Psoas muscle (tissue), 8 donors: Measurements from ENCODE around the gene UBE2I. TPM values are rescaled to one million over a fixed set of nuclear protein-coding genes. Genes with fewer than 3 reads are reported as not detected.

Experiments
- ATAC-seq, 4 donors: fragments of 200-7000 bp; cut with Tn5 transposase; one replicate each; pipeline ENCODE4 v1.9.1; 2020; ENCODE audit warnings: moderate library complexity in 3 of 4, mild to moderate bottlenecking in 2 of 4
- DNase-seq, 2 donors: peaks; one replicate each; pipeline ENCODE4 v3.0.0-alpha.2; 2020
- H3K27ac ChIP-seq: fragments of 200-600 bp; one replicate; pipeline ENCODE4 v1.8.0; 2022
- H3K27me3 ChIP-seq, 3 donors: fragments of 200-600 bp in 1 of 3; one replicate each; pipeline versions ENCODE4 v1.6.1 to v1.8.0; 2013 to 2022; ENCODE audit warnings: low read length in 2 of 3, mild to moderate bottlenecking in 2 of 3, moderate library complexity in 1 of 3; ENCODE audit not compliant: insufficient read depth in 3 of 3
- H3K36me3 ChIP-seq, 2 donors: fragments of 200-600 bp in 1 of 2; one replicate each; pipeline versions ENCODE4 v1.6.1 to v1.8.0; 2013 to 2022; ENCODE audit warnings: low read depth in 1 of 2, mild to moderate bottlenecking in 1 of 2, moderate library complexity in 1 of 2; ENCODE audit not compliant: insufficient read depth in 1 of 2
- H3K4me1 ChIP-seq: fragments of 200-600 bp; one replicate; pipeline ENCODE4 v1.8.0; 2022
- H3K4me3 ChIP-seq: fragments of 200-600 bp; one replicate; pipeline ENCODE4 v1.8.0; 2022; ENCODE audit warnings: mild to moderate bottlenecking
- H3K9me3 ChIP-seq: fragments of 200-600 bp; one replicate; pipeline ENCODE4 v1.8.0; 2022
- WGBS, 3 donors: extraction: QIAGEN DNeasy Blood & Tissue Kit; methylation state at CpG; one replicate each; pipeline versions ENCODE4 v1.1.6 to v1.1.7; 2013; 5-methylcytosine and 5-hydroxymethylcytosine counted together
- intact Hi-C, 2 donors: fragments of 100-400 bp; cut with DNase I; formaldehyde crosslinking; loops; one replicate each; pipeline versions ENCODE4 v1.11.0 to v1.14.2; 2022
- polyA plus RNA-seq, 3 donors: library from polyadenylated mRNA; stranded (reverse); fragments of 200-250 nt; gene quantifications; one replicate each; pipeline ENCODE4 v1.2.3, GENCODE V29; 2013
- total RNA-seq, 4 donors: library from RNA; stranded (reverse); fragmentation: NEBNext Ultra II Directional in 2 of 4; extraction: Animal tissue kit (Norgen Biotek cat#: 25700) in 2 of 4; gene quantifications; one replicate each; pipeline versions ENCODE4 v1.2.1 to v1.2.4, GENCODE V29; 2021 to 2023
- TF ChIP-seq, protein P1 (sequence below): fragments of 200-600 bp; IDR thresholded peaks from one replicate; pipeline ENCODE4 v1.8.0; 2022; ENCODE audit warnings: antibody characterized with exemption
- donor health status: healthy with polysubstance abuse.
- donor health status: DM: no; HTN: no; CAD: no; lungs with moderate emphysema.
- donor health status: Bipolar disorder and iron deficiency.
- donor health status: healthy.
- donor health status: DM: yes; HTN: yes; CAD: no.
- donor health status: DM: no; HTN: no; CAD: no.
- donor health status: DM: no; HTN: no; CAD: no.
- donor health status: DM: yes; HTN: yes; CAD: no.

UBE2I gene
- total and polyA plus RNA-seq, 7 donors = 46.2 to 101 (median 55.6) TPM

DNA sequence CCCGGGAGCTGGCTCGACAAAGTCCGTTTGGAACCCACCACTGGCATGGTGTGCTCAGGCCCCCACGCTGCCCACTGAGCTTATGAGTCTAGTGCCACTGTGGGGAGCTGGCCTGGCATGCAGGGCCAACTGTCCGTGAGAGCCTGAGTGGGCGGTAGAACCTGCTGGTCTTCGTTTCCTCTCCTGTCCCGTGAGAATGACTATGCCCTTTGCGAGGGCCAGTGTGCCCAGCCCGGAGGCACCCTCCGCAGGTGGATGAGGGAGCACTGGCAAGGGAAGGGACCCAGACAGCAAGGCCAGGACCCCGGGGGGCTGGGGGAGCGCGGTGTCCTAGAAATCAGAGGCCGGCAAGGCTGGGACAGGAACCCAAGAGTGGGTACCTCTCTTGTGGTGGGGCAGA lies 27.2 kb downstream of the UBE2I start:
- intact Hi-C loops = no loop called here
- TF ChIP-seq, protein P1, sequence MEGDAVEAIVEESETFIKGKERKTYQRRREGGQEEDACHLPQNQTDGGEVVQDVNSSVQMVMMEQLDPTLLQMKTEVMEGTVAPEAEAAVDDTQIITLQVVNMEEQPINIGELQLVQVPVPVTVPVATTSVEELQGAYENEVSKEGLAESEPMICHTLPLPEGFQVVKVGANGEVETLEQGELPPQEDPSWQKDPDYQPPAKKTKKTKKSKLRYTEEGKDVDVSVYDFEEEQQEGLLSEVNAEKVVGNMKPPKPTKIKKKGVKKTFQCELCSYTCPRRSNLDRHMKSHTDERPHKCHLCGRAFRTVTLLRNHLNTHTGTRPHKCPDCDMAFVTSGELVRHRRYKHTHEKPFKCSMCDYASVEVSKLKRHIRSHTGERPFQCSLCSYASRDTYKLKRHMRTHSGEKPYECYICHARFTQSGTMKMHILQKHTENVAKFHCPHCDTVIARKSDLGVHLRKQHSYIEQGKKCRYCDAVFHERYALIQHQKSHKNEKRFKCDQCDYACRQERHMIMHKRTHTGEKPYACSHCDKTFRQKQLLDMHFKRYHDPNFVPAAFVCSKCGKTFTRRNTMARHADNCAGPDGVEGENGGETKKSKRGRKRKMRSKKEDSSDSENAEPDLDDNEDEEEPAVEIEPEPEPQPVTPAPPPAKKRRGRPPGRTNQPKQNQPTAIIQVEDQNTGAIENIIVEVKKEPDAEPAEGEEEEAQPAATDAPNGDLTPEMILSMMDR = no peak
- no peaks in the 10 kb centered on the region for H3K36me3 ChIP-seq
- H3K4me1 ChIP-seq = no peaks in the 10 kb centered on the region
- DNase-seq = no peak
- H3K4me3 ChIP-seq = no peak overlapping the region
- WGBS, 3 donors = 56 to 70% (median 58%) methylated on average over 15 of the region's 15 CpGs
- no peak for ATAC-seq
- H3K9me3 ChIP-seq = no peaks in the 10 kb centered on the region
- H3K27ac ChIP-seq = no peak overlapping the region
- H3K27me3 ChIP-seq = peaks cover 0 to 30% (median 18%) of the 10 kb centered on the region in 3 donors

DNA sequence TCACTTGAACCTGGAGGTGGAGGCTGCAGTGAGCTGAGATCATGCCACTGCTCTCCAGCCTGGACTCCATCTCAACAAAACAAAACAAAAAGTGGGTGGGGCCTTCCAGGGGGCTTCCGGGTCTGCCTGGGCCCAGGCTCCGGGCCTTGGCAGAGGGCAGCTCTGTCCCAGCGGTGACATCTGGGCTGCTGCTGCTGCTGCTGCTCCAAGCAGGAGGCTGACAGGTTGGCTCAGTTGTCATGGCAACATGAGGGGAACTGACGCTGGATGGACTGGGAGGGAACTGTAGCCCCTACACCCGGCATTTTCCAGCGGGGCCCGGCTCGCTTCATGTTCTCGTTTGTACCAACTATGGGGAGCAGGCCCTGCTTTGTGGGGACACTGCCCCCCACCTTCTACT lies 28.1 kb downstream of the UBE2I start:
- H3K4me3 ChIP-seq = no peak overlapping the region
- no peak overlapping the region for H3K27ac ChIP-seq
- H3K9me3 ChIP-seq = no peaks in the 10 kb centered on the region
- DNase-seq (no peak), ATAC-seq (no peak)
- no peaks in the 10 kb centered on the region for H3K36me3 ChIP-seq
- intact Hi-C loops = no loop called here
- H3K4me1 ChIP-seq = no peaks in the 10 kb centered on the region
- 19 to 28% (median 26%) methylated on average over 9 of the region's 9 CpGs for WGBS, 3 donors
- TF ChIP-seq, protein P1 = no peak
- H3K27me3 ChIP-seq = peaks cover 0 to 26% (median 18%) of the 10 kb centered on the region in 3 donors

DNA sequence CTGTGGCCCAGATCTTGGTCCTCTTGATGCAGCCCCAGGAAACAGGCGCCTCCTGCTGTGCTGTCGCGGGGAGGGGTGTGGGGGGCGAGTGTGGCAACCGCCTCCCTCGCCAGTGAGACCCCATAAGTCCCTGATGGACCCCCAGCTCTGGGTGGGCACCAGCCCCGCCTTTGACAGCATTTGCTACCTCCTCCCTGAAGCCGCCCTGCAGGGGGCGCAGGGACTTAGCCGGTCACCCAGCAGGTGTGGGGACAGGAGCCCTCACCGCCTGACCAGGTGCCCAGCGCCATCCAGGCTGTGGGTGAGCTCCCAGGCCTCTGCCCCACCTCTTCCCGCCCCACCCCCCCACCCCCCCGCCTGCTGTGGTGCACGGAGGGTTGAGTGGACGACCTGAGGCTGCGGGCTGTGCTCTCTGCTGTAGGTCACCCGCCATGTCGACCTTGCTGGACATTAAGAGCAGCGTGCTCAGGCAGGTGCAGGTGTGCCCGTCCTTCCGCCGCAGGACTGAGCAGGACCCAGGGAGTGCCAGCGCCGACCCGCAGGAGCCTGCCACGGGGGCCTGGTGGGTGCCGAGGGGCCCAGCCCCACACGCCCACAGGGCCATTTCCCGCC lies 28.8 kb downstream of the UBE2I start:
- Histone ChIP-seq H3K4me3 (no peak overlapping the region), H3K27ac (no peak overlapping the region), H3K27me3 (peaks cover 0 to 19% (median 14%) of the 10 kb centered on the region in 3 donors), H3K36me3 (no peaks in the 10 kb centered on the region), H3K4me1 (peaks cover under 1% of the 10 kb centered on the region), H3K9me3 (no peaks in the 10 kb centered on the region)
- intact Hi-C loops = no loop called here
- DNase-seq = no peak
- no peak for ATAC-seq
- TF ChIP-seq, protein P1 = peak; percentile 28
- 52 to 64% (median 53%) methylated on average over 24 to 30 of the region's 30 CpGs for WGBS, 3 donors

DNA sequence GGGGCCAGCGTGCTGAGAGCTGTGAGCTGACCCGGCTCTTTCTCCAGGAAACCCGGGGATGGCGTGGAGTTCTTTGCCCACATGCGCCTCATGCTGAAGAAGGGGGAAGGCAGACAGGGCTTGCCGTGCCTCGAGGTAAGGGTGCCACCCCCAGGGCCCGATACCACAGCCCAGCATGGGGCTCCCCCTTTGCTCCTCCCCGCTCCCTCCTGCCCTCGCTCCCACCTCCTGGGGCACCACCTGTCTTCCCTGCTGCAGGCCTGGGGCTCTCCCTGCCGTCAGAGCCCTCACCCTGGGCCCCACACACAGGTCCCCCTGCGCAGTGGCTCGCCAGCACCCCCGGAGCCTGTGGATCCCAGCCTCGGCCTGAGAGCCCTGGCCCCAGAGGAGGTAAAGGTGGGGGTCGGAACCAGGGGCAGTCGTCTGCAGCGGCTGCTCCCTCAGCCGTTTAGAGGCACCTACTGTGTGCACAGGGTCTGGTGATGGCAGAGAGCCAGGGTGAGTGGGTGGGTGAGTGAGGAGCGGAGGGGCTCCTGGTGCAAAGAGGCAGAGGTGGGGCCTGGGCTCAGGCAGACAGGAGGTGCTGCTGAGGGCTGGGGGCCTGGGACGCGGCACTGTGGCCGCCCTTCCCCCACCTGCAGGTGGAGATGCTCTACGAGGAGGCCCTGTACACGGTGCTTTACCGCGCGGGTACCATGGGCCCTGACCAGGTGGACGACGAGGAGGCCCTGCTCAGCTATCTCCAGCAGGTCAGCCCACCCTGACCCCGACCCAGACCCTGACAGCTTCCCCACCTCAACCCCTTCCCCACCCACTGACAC lies 29.6 kb downstream of the UBE2I start:
- TF ChIP-seq, protein P1 = no peak
- H3K27ac ChIP-seq = no peak overlapping the region
- ATAC-seq (no peak), DNase-seq (no peak)
- intact Hi-C loops = no loop called here
- no peaks in the 10 kb centered on the region for H3K36me3 ChIP-seq
- H3K4me1 ChIP-seq = peaks cover 5% of the 10 kb centered on the region
- H3K4me3 ChIP-seq = no peak overlapping the region
- H3K27me3 ChIP-seq = peaks cover 0 to 11% (median 8%) of the 10 kb centered on the region in 3 donors
- H3K9me3 ChIP-seq = no peaks in the 10 kb centered on the region
- 59 to 65% (median 63%) methylated on average over 25 to 31 of the region's 31 CpGs for WGBS, 3 donors
